SK-N-SH (cell line): ENCODE measurements around the gene CADM2.

Experiments used
- CHD2 ChIP-seq: fragments of 150-350 bp; IDR thresholded peaks from 2 replicates; pipeline ENCODE4 v1.6.1; 2018; ENCODE audit warnings: low read length; ENCODE audit not compliant: partially characterized antibody
- EP300 ChIP-seq, 2 experiments: IDR thresholded peaks; 2 replicates each; pipeline versions ENCODE4 v1.4.0 to v1.6.1; 2012; ENCODE audit warnings: borderline replicate concordance in 1 of 2, low read depth in 1 of 2, low read length in 1 of 2
- EZH2phosphoT487 ChIP-seq: fragments of 200-600 bp; sonication (generic); IDR thresholded peaks from 2 replicates; pipeline ENCODE4 v1.6.1; 2017; ENCODE audit warnings: low read depth, mixed run types, mild to moderate bottlenecking, antibody characterized with exemption, moderate library complexity, borderline replicate concordance
- JUND ChIP-seq: IDR thresholded peaks from 2 replicates; pipeline ENCODE4 v1.4.0; 2012
- MXI1 ChIP-seq: IDR thresholded peaks from 2 replicates; pipeline ENCODE4 v1.6.1; 2012; ENCODE audit warnings: mild to moderate bottlenecking, low read depth, low read length, improper control_type of control experiment
- USF2 ChIP-seq: fragments of 150-350 bp; IDR thresholded peaks from 2 replicates; pipeline ENCODE4 v1.6.1; 2017; ENCODE audit warnings: antibody characterized with exemption, low read length, low read depth, borderline replicate concordance
- YY1 ChIP-seq: IDR thresholded peaks from 2 replicates; pipeline ENCODE4 v1.4.0; 2012; ENCODE audit warnings: low read depth, mild to moderate bottlenecking
- TF ChIP-seq, protein P1 (sequence below): fragments of 200-600 bp; sonication (generic); IDR thresholded peaks from 2 replicates; pipeline ENCODE4 v1.6.1; 2017; ENCODE audit warnings: antibody characterized with exemption, mild to moderate bottlenecking, moderate library complexity

DNA sequence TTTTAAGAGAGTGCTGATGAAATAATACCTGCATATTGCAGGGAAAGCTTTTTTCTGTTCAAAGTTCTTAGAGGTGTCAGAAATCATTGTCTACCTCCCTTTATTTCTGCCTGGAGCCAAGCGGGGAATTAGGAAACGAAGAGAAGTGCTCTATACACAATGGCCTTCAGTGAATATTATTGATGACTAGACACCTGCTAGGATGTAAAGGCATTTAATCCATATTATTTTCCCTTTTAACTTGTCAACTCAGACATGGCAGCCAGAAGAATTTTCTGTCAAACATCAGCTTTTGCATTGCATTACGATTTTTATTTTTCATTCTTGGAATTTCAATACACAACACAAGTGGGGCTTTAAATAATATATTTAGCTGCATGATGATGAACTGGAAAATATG, 24.7 kb downstream of the CADM2 start:
- no peak for TF ChIP-seq EZH2phosphoT487
- TF ChIP-seq, protein P1, sequence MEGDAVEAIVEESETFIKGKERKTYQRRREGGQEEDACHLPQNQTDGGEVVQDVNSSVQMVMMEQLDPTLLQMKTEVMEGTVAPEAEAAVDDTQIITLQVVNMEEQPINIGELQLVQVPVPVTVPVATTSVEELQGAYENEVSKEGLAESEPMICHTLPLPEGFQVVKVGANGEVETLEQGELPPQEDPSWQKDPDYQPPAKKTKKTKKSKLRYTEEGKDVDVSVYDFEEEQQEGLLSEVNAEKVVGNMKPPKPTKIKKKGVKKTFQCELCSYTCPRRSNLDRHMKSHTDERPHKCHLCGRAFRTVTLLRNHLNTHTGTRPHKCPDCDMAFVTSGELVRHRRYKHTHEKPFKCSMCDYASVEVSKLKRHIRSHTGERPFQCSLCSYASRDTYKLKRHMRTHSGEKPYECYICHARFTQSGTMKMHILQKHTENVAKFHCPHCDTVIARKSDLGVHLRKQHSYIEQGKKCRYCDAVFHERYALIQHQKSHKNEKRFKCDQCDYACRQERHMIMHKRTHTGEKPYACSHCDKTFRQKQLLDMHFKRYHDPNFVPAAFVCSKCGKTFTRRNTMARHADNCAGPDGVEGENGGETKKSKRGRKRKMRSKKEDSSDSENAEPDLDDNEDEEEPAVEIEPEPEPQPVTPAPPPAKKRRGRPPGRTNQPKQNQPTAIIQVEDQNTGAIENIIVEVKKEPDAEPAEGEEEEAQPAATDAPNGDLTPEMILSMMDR, result no peak
- no peak for TF ChIP-seq MXI1
- TF ChIP-seq CHD2, result no peak
- TF ChIP-seq YY1, result no peak
- no peak for TF ChIP-seq JUND
- no peak for TF ChIP-seq USF2
- no peak for TF ChIP-seq EP300 (IDR thresholded peaks at IDR 0.05; ENCODE audit: borderline replicate concordance in 1 of 2, low read depth in 1 of 2, low read length in 1 of 2)
